Right atrium auricular region (tissue), 2 donors: ENCODE measurements around the gene NAALAD2. TPM values are rescaled to one million over a fixed set of nuclear protein-coding genes. Genes with fewer than 3 reads are reported as not detected.

Experiments
- DNase-seq: peaks from one replicate; pipeline ENCODE4 v3.0.0-alpha.2; 2019; ENCODE audit warnings: low spot score
- H3K27ac ChIP-seq, 2 donors: fragments of 200-600 bp; sonication (generic); 1 replicate in 1 of 2; 2 replicates in 1 of 2; pipeline ENCODE4 v1.5.1; 2016 to 2019
- H3K27me3 ChIP-seq, 2 donors: fragments of 200-600 bp; sonication (generic); one replicate each; pipeline versions ENCODE4 v1.5.1 to v1.6.0; 2017 to 2019
- H3K36me3 ChIP-seq: fragments of 200-600 bp; sonication (generic); one replicate; pipeline ENCODE4 v1.5.1; 2016
- H3K4me1 ChIP-seq, 2 donors: fragments of 200-600 bp; sonication (generic); one replicate each; pipeline versions ENCODE4 v1.5.1 to v1.6.0; 2017 to 2019
- H3K4me3 ChIP-seq, 2 donors: fragments of 200-600 bp; sonication (generic); 1 replicate in 1 of 2; 2 replicates in 1 of 2; pipeline ENCODE4 v1.5.1; 2017 to 2019; ENCODE audit warnings: mild to moderate bottlenecking in 1 of 2, moderate library complexity in 1 of 2
- H3K9me3 ChIP-seq, 2 donors: fragments of 200-600 bp; sonication (generic); one replicate each; pipeline ENCODE4 v1.5.1; 2019
- total RNA-seq, 2 donors: library from RNA; depleted of rRNA; stranded (reverse); fragments of >200 nt; gene quantifications; one replicate each; pipeline ENCODE4 v1.1.0, GENCODE V29; 2016
- TF ChIP-seq, protein P1 (sequence below), 2 donors: fragments of 200-600 bp; sonication (generic); IDR thresholded peaks; one replicate each; pipeline ENCODE4 v1.5.1; 2019; ENCODE audit warnings: antibody characterized with exemption in 2 of 2

The NAALAD2 gene
- total RNA-seq, 2 donors from 2014 or later = 0.83 to 6.0 TPM

DNA sequence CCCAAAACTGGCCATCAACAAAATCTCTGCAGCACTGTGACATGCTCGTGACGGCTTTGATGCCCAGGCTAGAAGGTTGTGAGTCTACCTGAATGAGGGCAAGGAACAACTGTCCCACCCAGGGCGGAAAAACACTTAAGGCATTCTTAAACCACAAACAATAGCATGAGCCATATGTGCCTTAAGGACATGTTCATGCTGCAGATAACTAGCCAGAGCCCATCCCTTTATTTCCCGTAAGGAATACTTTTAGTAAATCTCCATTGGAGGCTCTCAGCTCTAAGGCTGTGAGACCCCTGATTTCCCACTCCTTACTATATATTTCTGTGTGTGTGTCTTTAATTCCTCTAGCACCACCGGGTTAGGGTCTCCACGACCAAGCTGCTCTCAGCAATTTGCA lies 85.0 kb downstream of the NAALAD2 start:
- H3K27me3 ChIP-seq = no peaks in the 10 kb centered on the region
- no peak overlapping the region for H3K27ac ChIP-seq
- peaks cover 0 to 45% of the 10 kb centered on the region in 2 donors for H3K4me1 ChIP-seq
- no peak for DNase-seq
- no peak overlapping the region for H3K4me3 ChIP-seq
- TF ChIP-seq, protein P1, sequence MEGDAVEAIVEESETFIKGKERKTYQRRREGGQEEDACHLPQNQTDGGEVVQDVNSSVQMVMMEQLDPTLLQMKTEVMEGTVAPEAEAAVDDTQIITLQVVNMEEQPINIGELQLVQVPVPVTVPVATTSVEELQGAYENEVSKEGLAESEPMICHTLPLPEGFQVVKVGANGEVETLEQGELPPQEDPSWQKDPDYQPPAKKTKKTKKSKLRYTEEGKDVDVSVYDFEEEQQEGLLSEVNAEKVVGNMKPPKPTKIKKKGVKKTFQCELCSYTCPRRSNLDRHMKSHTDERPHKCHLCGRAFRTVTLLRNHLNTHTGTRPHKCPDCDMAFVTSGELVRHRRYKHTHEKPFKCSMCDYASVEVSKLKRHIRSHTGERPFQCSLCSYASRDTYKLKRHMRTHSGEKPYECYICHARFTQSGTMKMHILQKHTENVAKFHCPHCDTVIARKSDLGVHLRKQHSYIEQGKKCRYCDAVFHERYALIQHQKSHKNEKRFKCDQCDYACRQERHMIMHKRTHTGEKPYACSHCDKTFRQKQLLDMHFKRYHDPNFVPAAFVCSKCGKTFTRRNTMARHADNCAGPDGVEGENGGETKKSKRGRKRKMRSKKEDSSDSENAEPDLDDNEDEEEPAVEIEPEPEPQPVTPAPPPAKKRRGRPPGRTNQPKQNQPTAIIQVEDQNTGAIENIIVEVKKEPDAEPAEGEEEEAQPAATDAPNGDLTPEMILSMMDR (IDR thresholded peaks at IDR 0.05) = no peak
- H3K9me3 ChIP-seq = no peaks in the 10 kb centered on the region
- peaks cover 4% of the 10 kb centered on the region for H3K36me3 ChIP-seq

- no peaks in the 10 kb centered on the region for H3K9me3 ChIP-seq
- no peak for DNase-seq
- H3K4me3 ChIP-seq = no peak overlapping the region
- no peak overlapping the region for H3K27ac ChIP-seq
- no peaks in the 10 kb centered on the region for H3K27me3 ChIP-seq
- H3K36me3 ChIP-seq = no peaks in the 10 kb centered on the region
- peaks cover 0 to 45% of the 10 kb centered on the region in 2 donors for H3K4me1 ChIP-seq
- TF ChIP-seq, protein P1 (IDR thresholded peaks at IDR 0.05) = no peak
Measured at GRCh38 chr11:90220391-90220790, 85.9 kb downstream of the NAALAD2 start.

DNA sequence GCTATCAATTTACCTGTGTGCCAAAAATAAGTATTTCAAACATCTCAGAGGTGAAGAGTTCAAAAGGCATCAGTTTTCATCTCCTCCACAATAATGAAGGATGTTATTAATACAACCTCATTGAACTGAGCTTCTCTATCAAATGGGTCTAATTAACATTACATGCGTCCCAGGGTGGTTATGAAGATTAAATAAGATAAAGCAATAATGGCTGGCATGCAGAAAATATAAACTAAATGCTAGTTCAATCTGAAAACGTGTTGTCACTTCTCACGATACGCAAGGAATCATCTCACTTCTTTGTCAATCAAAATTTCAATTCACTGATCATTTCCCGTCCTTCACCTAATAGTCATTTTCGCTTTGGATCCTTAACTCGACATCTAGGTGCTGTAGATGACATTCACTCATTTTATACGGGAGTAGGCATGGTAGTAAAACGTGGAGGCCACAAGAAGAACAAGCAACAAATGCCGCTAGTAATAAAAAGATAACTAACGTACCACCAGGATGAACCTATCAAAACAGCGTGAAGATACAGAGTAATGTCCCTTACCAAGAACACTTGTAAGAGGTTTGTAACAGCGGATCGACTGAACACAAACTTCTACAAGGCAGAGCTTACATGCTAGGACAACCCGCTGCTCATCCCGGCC lies 87.5 kb downstream of the NAALAD2 start:
- H3K4me1 ChIP-seq = peaks cover 0 to 35% of the 10 kb centered on the region in 2 donors
- H3K27me3 ChIP-seq = no peaks in the 10 kb centered on the region
- H3K27ac ChIP-seq = peak overlapping the region; percentile 97 to 98
- H3K4me3 ChIP-seq = peak overlapping the region; percentile 70 to 94
- TF ChIP-seq, protein P1 (IDR thresholded peaks at IDR 0.05) = no peak
- H3K9me3 ChIP-seq = no peaks in the 10 kb centered on the region
- no peaks in the 10 kb centered on the region for H3K36me3 ChIP-seq
- DNase-seq = no peak

DNA sequence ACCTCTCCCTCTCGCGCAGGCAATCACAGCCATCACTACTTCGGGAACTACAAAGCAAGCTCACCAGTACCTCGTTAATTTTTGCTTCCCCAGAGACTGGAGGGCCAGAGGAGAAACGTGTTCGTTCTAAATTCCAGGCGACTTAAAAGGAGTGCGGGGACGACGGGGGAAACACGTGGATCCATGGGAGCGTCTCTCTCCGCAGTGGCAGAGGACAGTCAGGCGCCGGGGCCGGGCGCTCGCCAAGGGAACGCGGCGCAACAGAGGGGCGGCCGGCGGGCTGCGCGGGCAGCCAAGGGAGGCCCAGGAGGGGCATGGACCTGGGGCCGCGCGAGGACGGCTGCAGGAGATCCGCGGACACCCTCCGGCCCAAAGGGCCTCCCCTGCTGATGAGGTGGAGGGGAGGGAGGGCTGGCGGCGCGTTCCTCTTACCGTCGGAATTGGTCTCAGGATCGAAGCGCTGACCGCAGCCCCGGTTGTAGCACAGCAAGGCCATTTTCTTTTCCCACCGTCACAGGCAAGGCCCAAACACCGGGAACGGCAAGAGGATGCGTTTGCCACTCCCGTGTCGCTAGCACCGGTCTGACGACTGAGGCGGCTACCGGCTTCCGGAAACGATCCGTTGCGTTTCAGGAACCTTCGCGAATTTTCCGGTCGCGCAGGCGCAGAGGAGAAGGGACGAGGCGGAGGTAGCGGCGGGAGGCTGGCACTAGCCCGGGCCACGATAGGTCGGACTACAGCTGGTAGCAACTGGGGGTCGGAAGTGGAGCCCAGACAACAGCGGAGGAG lies 88.2 kb downstream of the NAALAD2 start, which contains the start of gene CHORDC1:
Gene CHORDC1 (minus strand): TSS at position 591 of the 789 bp plus-strand sequence. CDS start 95 bp downstream, at position 496.
- TF ChIP-seq, protein P1 (IDR thresholded peaks at IDR 0.05) = no peak
- Histone ChIP-seq H3K27ac (peak within 1 kb of the TSS; percentile 97 to 98), H3K36me3 (no peaks in the 10 kb centered on the region), H3K4me3 (peak within 1 kb of the TSS; percentile 70 to 94), H3K27me3 (no peaks in the 10 kb centered on the region), H3K4me1 (peaks cover 0 to 31% of the 10 kb centered on the region in 2 donors), H3K9me3 (no peaks in the 10 kb centered on the region)
- peak; percentile 90 for DNase-seq

DNA sequence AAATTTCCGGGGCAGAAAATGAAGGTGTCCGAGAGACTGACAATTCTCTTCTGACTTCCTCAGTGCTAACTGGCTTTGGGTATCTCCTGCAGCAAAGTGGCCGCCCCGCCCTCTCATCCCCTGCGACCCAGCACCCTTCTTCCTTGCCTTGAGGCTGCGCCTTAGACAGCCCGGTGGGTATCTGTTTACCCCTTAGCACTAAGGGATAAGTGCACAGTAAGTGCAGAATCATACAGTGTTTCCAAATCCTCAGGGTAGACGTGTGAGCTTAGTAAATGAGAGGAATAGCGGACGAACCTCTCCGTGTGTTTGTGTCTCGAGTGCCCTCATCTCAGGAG lies 88.8 kb downstream of the NAALAD2 start:
- H3K27me3 ChIP-seq = no peaks in the 10 kb centered on the region
- no peak for DNase-seq
- H3K4me1 ChIP-seq = peaks cover 0 to 27% of the 10 kb centered on the region in 2 donors
- peak overlapping the region; percentile 70 to 94 for H3K4me3 ChIP-seq
- no peaks in the 10 kb centered on the region for H3K9me3 ChIP-seq
- H3K27ac ChIP-seq = peak overlapping the region; percentile 97 to 98
- no peaks in the 10 kb centered on the region for H3K36me3 ChIP-seq
- TF ChIP-seq, protein P1 (IDR thresholded peaks at IDR 0.05) = no peak
